ENCODE data around the gene PLA2R1. TPM values are rescaled to one million over a fixed set of nuclear protein-coding genes. Genes with fewer than 3 reads are reported as not detected.

The PLA2R1 gene
- total RNA-seq, 1 donor from 2014 or later = 0.34 TPM

DNA sequence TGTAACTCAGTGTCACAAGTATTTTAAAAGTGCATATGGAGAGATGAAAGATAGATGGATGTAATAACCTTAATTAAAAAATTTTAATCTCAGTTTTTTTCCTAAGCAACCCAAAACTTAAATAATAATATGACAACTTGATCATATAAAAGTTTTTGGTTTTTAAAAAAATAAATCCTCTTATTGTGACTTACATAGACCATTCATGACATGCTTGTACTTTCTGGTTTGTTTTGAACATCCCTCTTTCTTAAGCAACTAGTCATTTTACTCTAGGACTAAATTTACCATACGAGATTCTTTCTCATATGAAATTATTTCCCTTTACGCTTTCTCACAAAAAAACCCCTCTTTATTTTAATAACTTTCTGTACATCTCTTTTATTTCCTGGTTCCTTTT, 6.5 kb upstream of the PLA2R1 start:
- Mint-ChIP-seq H3K4me1 (ENCODE audit: low read depth, unreplicated experiment) (no peaks in the 10 kb centered on the region), H3K9me3 (ENCODE audit: unreplicated experiment) (peaks cover 8% of the 10 kb centered on the region), H3K27me3 (ENCODE audit: unreplicated experiment) (peaks cover 2% of the 10 kb centered on the region), H3K36me3 (ENCODE audit: unreplicated experiment) (peaks cover 4% of the 10 kb centered on the region), H3K27ac (ENCODE audit: unreplicated experiment) (no peak overlapping the region), H3K4me3 (ENCODE audit: unreplicated experiment) (no peak overlapping the region)
- TF ChIP-seq, protein P1, sequence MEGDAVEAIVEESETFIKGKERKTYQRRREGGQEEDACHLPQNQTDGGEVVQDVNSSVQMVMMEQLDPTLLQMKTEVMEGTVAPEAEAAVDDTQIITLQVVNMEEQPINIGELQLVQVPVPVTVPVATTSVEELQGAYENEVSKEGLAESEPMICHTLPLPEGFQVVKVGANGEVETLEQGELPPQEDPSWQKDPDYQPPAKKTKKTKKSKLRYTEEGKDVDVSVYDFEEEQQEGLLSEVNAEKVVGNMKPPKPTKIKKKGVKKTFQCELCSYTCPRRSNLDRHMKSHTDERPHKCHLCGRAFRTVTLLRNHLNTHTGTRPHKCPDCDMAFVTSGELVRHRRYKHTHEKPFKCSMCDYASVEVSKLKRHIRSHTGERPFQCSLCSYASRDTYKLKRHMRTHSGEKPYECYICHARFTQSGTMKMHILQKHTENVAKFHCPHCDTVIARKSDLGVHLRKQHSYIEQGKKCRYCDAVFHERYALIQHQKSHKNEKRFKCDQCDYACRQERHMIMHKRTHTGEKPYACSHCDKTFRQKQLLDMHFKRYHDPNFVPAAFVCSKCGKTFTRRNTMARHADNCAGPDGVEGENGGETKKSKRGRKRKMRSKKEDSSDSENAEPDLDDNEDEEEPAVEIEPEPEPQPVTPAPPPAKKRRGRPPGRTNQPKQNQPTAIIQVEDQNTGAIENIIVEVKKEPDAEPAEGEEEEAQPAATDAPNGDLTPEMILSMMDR (IDR thresholded peaks at IDR 0.05; ENCODE audit: partially characterized antibody, unreplicated experiment) = no peak
- DNase-seq = no peak

DNA sequence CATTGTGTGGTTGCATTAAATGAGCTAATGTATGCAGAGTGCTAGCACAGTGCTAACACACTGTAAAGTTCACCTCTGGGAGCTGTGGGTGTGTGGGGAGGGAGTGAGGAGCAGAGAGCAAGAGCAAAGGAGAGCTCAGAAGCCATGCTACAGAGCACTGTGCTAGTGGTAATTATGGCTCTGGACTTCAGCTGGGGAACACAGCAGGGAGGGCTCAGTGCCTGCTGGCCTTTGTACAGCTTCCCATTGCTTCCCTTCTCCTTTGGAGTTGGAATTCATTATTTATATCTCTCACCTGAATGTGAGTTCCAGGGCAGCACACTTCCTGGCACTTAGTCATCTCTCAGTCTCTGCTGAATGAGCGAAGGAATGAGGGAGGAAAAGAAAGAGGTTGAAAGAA, 2.5 kb upstream of the PLA2R1 start:
- no peaks in the 10 kb centered on the region for H3K4me1 Mint-ChIP-seq (ENCODE audit: low read depth, unreplicated experiment)
- TF ChIP-seq, protein P1 (IDR thresholded peaks at IDR 0.05; ENCODE audit: partially characterized antibody, unreplicated experiment) = no peak
- H3K36me3 Mint-ChIP-seq (ENCODE audit: unreplicated experiment) = peaks cover 4% of the 10 kb centered on the region
- H3K27ac Mint-ChIP-seq (ENCODE audit: unreplicated experiment) = no peak overlapping the region
- H3K27me3 Mint-ChIP-seq (ENCODE audit: unreplicated experiment) = peaks cover 6% of the 10 kb centered on the region
- H3K9me3 Mint-ChIP-seq (ENCODE audit: unreplicated experiment) = peaks cover 13% of the 10 kb centered on the region
- no peak overlapping the region for H3K4me3 Mint-ChIP-seq (ENCODE audit: unreplicated experiment)
- no peak for DNase-seq

DNA sequence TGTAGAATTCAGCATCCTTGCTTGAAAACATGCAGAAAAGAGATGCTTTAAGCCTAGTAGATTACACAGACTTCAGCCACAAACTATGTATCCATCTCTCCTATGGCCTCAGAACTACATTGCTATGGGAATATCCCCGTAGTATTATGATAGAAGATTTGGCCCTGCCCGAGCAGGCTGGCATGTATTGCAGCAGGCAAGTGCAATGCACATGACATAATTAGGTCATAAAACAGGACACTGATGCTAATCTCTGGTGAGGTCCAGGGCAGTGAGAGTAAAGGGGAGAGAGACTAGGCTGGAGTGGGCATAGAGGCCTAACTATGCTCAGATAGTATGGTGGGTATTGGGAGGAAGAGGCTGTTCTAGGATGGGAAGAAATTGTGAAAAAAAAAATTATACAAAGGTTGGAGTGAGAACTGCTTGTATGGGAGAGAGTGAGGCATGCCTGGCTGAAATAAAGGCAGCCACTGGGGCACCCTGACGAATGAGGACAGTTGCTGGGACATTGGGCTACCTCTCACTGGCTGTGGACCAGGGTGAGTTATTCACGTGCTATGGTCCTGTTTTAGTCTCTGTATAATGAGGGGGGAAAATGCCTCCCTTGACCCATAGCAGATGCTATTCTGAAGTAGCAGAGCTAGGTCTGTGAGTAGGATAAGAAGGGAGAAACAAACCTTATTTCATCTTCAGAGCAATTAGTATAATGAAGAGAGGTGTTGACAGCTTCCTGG, 1.6 kb upstream of the PLA2R1 start:
- Mint-ChIP-seq H3K9me3 (ENCODE audit: unreplicated experiment) (peaks cover 13% of the 10 kb centered on the region), H3K4me3 (ENCODE audit: unreplicated experiment) (no peak overlapping the region), H3K27me3 (ENCODE audit: unreplicated experiment) (peaks cover 6% of the 10 kb centered on the region), H3K36me3 (ENCODE audit: unreplicated experiment) (peaks cover 9% of the 10 kb centered on the region), H3K27ac (ENCODE audit: unreplicated experiment) (no peak overlapping the region), H3K4me1 (ENCODE audit: low read depth, unreplicated experiment) (no peaks in the 10 kb centered on the region)
- no peak for DNase-seq
- TF ChIP-seq, protein P1 (IDR thresholded peaks at IDR 0.05; ENCODE audit: partially characterized antibody, unreplicated experiment) = no peak

DNA sequence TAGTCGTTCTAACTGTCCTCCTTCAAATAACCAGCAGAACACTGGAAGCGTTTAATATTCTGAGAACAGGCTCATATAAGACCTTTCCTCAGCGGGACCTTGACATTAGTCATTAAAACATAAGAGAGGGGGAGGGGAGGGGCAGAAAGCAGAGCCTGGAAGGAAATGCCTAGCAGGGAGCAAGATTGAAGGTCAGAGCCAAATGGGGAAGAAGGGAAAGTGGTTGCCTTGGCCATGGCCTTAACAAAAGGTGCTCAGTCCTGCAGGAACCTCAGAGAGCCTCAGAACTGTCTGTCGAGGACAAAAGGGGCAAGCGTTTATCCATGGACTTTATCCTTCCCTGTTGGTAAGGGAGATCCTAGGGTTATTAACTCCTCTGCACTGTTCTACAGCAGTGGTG, 856 bp upstream of the PLA2R1 start:
- no peak for DNase-seq
- peaks cover 9% of the 10 kb centered on the region for H3K36me3 Mint-ChIP-seq (ENCODE audit: unreplicated experiment)
- peaks cover 6% of the 10 kb centered on the region for H3K27me3 Mint-ChIP-seq (ENCODE audit: unreplicated experiment)
- TF ChIP-seq, protein P1 (IDR thresholded peaks at IDR 0.05; ENCODE audit: partially characterized antibody, unreplicated experiment) = no peak
- no peaks in the 10 kb centered on the region for H3K4me1 Mint-ChIP-seq (ENCODE audit: low read depth, unreplicated experiment)
- peak overlapping the region; percentile 86 for H3K4me3 Mint-ChIP-seq (ENCODE audit: unreplicated experiment)
- H3K27ac Mint-ChIP-seq (ENCODE audit: unreplicated experiment) = no peak overlapping the region
- H3K9me3 Mint-ChIP-seq (ENCODE audit: unreplicated experiment) = peaks cover 9% of the 10 kb centered on the region

DNA sequence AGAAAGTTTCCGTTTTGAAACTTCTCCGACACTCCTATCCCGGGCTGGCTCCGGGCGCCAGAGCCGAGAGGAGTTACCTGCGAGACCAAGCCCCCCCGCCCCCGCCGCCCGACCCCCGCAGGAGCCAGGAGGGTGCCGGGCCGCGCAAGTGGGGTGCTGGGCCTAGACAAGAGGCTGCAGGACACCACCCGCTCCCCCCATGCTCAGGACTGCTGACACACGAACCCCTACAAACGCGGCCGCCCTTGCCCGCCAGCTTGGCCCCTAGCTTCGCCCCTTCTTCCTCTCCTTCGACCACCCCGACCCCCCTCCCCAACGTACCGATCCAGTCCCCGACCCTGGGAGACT, 497 bp downstream of the PLA2R1 start:
- DNase-seq = no peak
- H3K36me3 Mint-ChIP-seq (ENCODE audit: unreplicated experiment) = peaks cover 9% of the 10 kb centered on the region
- peak overlapping the region; percentile 70 for H3K4me3 Mint-ChIP-seq (ENCODE audit: unreplicated experiment)
- H3K4me1 Mint-ChIP-seq (ENCODE audit: low read depth, unreplicated experiment) = no peaks in the 10 kb centered on the region
- TF ChIP-seq, protein P1 (IDR thresholded peaks at IDR 0.05; ENCODE audit: partially characterized antibody, unreplicated experiment) = no peak
- H3K27ac Mint-ChIP-seq (ENCODE audit: unreplicated experiment) = no peak overlapping the region
- peaks cover 9% of the 10 kb centered on the region for H3K9me3 Mint-ChIP-seq (ENCODE audit: unreplicated experiment)
- H3K27me3 Mint-ChIP-seq (ENCODE audit: unreplicated experiment) = peaks cover 6% of the 10 kb centered on the region
